Testis (tissue), 3 donors: ENCODE data around the gene FAM120AOS. TPM values are rescaled to one million over a fixed set of nuclear protein-coding genes. Genes with fewer than 3 reads are reported as not detected.

ENCODE experiments used
- DNase-seq: peaks from one replicate; pipeline ENCODE4 v3.0.0-alpha.2; 2019
- H3K27ac ChIP-seq, 2 donors: fragments of 200-600 bp; sonication (generic); one replicate each; pipeline ENCODE4 v1.5.1; 2019
- H3K27me3 ChIP-seq: fragments of 200-600 bp; sonication (generic); one replicate; pipeline ENCODE4 v1.5.1; 2019
- H3K36me3 ChIP-seq: fragments of 200-600 bp; sonication (generic); one replicate; pipeline ENCODE4 v1.5.1; 2017; ENCODE audit warnings: low read depth; ENCODE audit errors: missing control alignments
- H3K4me1 ChIP-seq: fragments of 200-600 bp; sonication (generic); one replicate; pipeline ENCODE4 v1.5.1; 2019
- H3K4me3 ChIP-seq, 2 donors: fragments of 200-600 bp; sonication (generic); one replicate each; pipeline ENCODE4 v1.5.1; 2017 to 2019
- H3K9me3 ChIP-seq: fragments of 200-600 bp; sonication (generic); one replicate; pipeline ENCODE4 v1.5.1; 2017
- CTCF ChIP-seq, 3 experiments: fragments of 450-650 bp in 2 of 3; fragments of 200-600 bp in 1 of 3; sonication (generic) in 1 of 3; IDR thresholded peaks; one replicate each; pipeline ENCODE4 v1.5.1; 2016 to 2019; ENCODE audit warnings: antibody characterized with exemption in 3 of 3, mild to moderate bottlenecking in 2 of 3, moderate library complexity in 1 of 3
- POLR2A ChIP-seq: fragments of 450-650 bp; IDR thresholded peaks from one replicate; pipeline ENCODE4 v1.6.1; 2017; ENCODE audit warnings: antibody characterized with exemption, mild to moderate bottlenecking, moderate library complexity
- WGBS, 2 donors: methylation state at CpG; one replicate each; pipeline ENCODE4 v1.1.5; 2018; 5-methylcytosine and 5-hydroxymethylcytosine counted together
- intact Hi-C: fragments of 100-400 bp; cut with DNase I; formaldehyde crosslinking; loops from one replicate; pipeline ENCODE4 v1.15.1; 2023; ENCODE audit warnings: low total_unique reads
- polyA plus RNA-seq: library from polyadenylated mRNA; stranded (reverse); fragments of 350-450 nt; fragmentation: Illumina TruSeq; extraction: RNeasy Lipid Tissue Mini Kit (QIAGEN cat#74804); gene quantifications from one replicate; pipeline ENCODE4 v1.2.3, GENCODE V29; 2014; ENCODE audit warnings: low read depth, low replicate concordance; ENCODE audit not compliant: insufficient read depth
- total RNA-seq, 2 donors: library from RNA; depleted of rRNA; stranded (reverse); fragments of >200 nt; gene quantifications; one replicate each; pipeline ENCODE4 v1.2.3, GENCODE V29; 2016

FAM120AOS gene
- total and polyA plus RNA-seq, 3 donors from 2014 or later = 34.9 to 62.0 (median 40.9) TPM

GRCh38 chr9:93432964-93433363 lies 20.4 kb downstream of the FAM120AOS start:
- 85 to 100% methylated on average over 1 of the region's 1 CpG for WGBS, 2 donors
- intact Hi-C loops = no loop called here
- TF ChIP-seq CTCF (IDR thresholded peaks at IDR 0.05) (no peak), POLR2A (no peak)

GRCh38 chr9:93431539-93432105 lies 21.8 kb downstream of the FAM120AOS start:
- 38 to 55% methylated on average over 5 of the region's 5 CpGs for WGBS, 2 donors
- no peaks in the 10 kb centered on the region for H3K9me3 ChIP-seq
- H3K4me1 ChIP-seq = no peaks in the 10 kb centered on the region
- H3K27me3 ChIP-seq = no peaks in the 10 kb centered on the region
- DNase-seq = no peak
- no peaks in the 10 kb centered on the region for H3K36me3 ChIP-seq
- H3K27ac ChIP-seq = no peak overlapping the region
- intact Hi-C loops = no loop called here
- no peak for TF ChIP-seq CTCF (IDR thresholded peaks at IDR 0.05)
- TF ChIP-seq POLR2A = no peak
- H3K4me3 ChIP-seq = no peak overlapping the region

More at GRCh38 chr9:93432964-93433363, 20.4 kb downstream of the FAM120AOS start:
- H3K27ac ChIP-seq = no peak overlapping the region
- no peak overlapping the region for H3K4me3 ChIP-seq
- DNase-seq = no peak
- H3K9me3 ChIP-seq = no peaks in the 10 kb centered on the region
- H3K4me1 ChIP-seq = no peaks in the 10 kb centered on the region
- H3K27me3 ChIP-seq = no peaks in the 10 kb centered on the region
- no peaks in the 10 kb centered on the region for H3K36me3 ChIP-seq

- Histone ChIP-seq H3K27ac (no peak overlapping the region), H3K36me3 (no peaks in the 10 kb centered on the region), H3K4me1 (no peaks in the 10 kb centered on the region), H3K9me3 (no peaks in the 10 kb centered on the region), H3K27me3 (no peaks in the 10 kb centered on the region), H3K4me3 (no peak overlapping the region)
- DNase-seq = no peak
- WGBS, 2 donors = 80 to 84% methylated on average over 5 of the region's 5 CpGs
- intact Hi-C loops = no loop called here
- TF ChIP-seq CTCF (IDR thresholded peaks at IDR 0.05) (no peak), POLR2A (no peak)
Measured at GRCh38 chr9:93427655-93428379, 25.6 kb downstream of the FAM120AOS start.

GRCh38 chr9:93422977-93423616 lies 30.3 kb downstream of the FAM120AOS start:
- intact Hi-C loops = no loop called here
- H3K27me3 ChIP-seq = no peaks in the 10 kb centered on the region
- no peaks in the 10 kb centered on the region for H3K9me3 ChIP-seq
- H3K4me3 ChIP-seq = no peak overlapping the region
- TF ChIP-seq POLR2A = no peak
- TF ChIP-seq CTCF (IDR thresholded peaks at IDR 0.05) = no peak
- no peak for DNase-seq
- no peaks in the 10 kb centered on the region for H3K36me3 ChIP-seq
- 76 to 81% methylated on average over 10 of the region's 10 CpGs for WGBS, 2 donors
- no peaks in the 10 kb centered on the region for H3K4me1 ChIP-seq
- no peak overlapping the region for H3K27ac ChIP-seq
